ENCODE measurements around the gene MZT2A.
"Not testable (repeated sequence)": the region's sequence is repeated elsewhere in the genome, so short reads cannot be mapped to it uniquely, and the experiment has no call there.

DNA sequence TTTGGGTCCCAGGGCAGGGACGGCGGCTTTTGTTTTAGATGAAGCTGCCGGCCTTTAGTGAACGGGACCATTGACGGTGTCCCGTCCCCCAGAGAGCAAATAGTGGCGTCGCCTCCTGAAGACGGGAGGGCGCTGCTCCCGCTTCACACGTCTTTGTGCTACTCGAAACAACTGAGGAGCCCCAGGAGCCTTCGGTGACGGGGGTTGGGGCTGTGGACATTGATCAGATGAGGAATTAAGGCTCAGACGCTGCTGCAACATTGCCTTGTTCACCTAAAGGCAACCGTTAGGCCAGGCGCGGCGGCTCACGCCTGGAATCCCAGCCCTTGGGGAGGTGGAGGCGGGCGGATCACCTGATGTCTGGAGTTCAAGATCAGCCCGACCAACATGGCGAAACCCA, 15.8 kb downstream of the MZT2A start:
- TF ChIP-seq, protein P1, sequence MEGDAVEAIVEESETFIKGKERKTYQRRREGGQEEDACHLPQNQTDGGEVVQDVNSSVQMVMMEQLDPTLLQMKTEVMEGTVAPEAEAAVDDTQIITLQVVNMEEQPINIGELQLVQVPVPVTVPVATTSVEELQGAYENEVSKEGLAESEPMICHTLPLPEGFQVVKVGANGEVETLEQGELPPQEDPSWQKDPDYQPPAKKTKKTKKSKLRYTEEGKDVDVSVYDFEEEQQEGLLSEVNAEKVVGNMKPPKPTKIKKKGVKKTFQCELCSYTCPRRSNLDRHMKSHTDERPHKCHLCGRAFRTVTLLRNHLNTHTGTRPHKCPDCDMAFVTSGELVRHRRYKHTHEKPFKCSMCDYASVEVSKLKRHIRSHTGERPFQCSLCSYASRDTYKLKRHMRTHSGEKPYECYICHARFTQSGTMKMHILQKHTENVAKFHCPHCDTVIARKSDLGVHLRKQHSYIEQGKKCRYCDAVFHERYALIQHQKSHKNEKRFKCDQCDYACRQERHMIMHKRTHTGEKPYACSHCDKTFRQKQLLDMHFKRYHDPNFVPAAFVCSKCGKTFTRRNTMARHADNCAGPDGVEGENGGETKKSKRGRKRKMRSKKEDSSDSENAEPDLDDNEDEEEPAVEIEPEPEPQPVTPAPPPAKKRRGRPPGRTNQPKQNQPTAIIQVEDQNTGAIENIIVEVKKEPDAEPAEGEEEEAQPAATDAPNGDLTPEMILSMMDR (IDR thresholded peaks at IDR 0.05; ENCODE audit: insufficient read depth, low read length) = not testable (repeated sequence)
- not testable (repeated sequence) for TF ChIP-seq POLR2AphosphoS5 (IDR thresholded peaks at IDR 0.05; ENCODE audit: low read depth); REST (IDR thresholded peaks at IDR 0.05; ENCODE audit: insufficient replicate concordance, low read depth); SPI1 (IDR thresholded peaks at IDR 0.05; ENCODE audit: borderline replicate concordance, low read depth)

All from HL-60 (cell line).